Keratinocyte (primary cell): ENCODE measurements around the gene STX19. TPM values are rescaled to one million over a fixed set of nuclear protein-coding genes. Genes with fewer than 3 reads are reported as not detected.

ENCODE experiments used
- DNase-seq: peaks from one replicate; pipeline ENCODE4 v3.0.0-alpha.2; 2011; ENCODE audit warnings: low read depth, missing footprints, low spot score
- FAIRE-seq: peaks from 2 replicates; lab custom pipeline; 2011; peaks lifted over from hg19 to GRCh38; lab: Jason Lieb, UNC
- H2AFZ ChIP-seq: 2 replicates; pipeline ENCODE4 v1.6.0; 2012; ENCODE audit warnings: low read length, control low read depth, inconsistent platforms; ENCODE audit not compliant: control insufficient read depth
- H3K27ac ChIP-seq: 2 replicates; pipeline ENCODE4 v1.5.1; 2011; ENCODE audit warnings: low read length; ENCODE audit not compliant: control insufficient read depth, insufficient read depth
- H3K27me3 ChIP-seq: 3 replicates; pipeline ENCODE4 v1.6.0; 2011; ENCODE audit warnings: low read length; ENCODE audit not compliant: control insufficient read depth, insufficient read depth; ENCODE audit errors: extremely low read depth
- H3K36me3 ChIP-seq, 2 experiments: 2 replicates in 1 of 2; 3 replicates in 1 of 2; pipeline ENCODE4 v1.5.1; 2011; ENCODE audit warnings: low read length in 2 of 2, mild to moderate bottlenecking in 1 of 2; ENCODE audit not compliant: control insufficient read depth in 2 of 2, insufficient read depth in 2 of 2; ENCODE audit errors: extremely low read depth in 1 of 2
- H3K4me1 ChIP-seq: 3 replicates; pipeline ENCODE4 v1.5.1; 2011; ENCODE audit warnings: low read length; ENCODE audit not compliant: control insufficient read depth, insufficient read depth; ENCODE audit errors: extremely low read depth
- H3K4me2 ChIP-seq: 3 replicates; pipeline ENCODE4 v1.6.0; 2011; ENCODE audit warnings: low read depth, low read length; ENCODE audit not compliant: control insufficient read depth, insufficient read depth; ENCODE audit errors: extremely low read depth
- H3K4me3 ChIP-seq, 3 experiments: fragments of 200-600 bp in 1 of 3; sonication (generic) in 1 of 3; 2 replicates in 2 of 3; 3 replicates in 1 of 3; pipeline ENCODE4 v1.5.1; 2011 to 2016; ENCODE audit warnings: low read length in 3 of 3, mild to moderate bottlenecking in 3 of 3, control low read depth in 2 of 3, inconsistent platforms in 1 of 3, low read depth in 1 of 3, mixed read lengths in 1 of 3, mixed run types in 1 of 3, moderate library complexity in 1 of 3; ENCODE audit not compliant: control insufficient read depth in 2 of 3, insufficient read depth in 2 of 3; ENCODE audit errors: extremely low read depth in 1 of 3
- H3K79me2 ChIP-seq: 2 replicates; pipeline ENCODE4 v1.6.0; 2012; ENCODE audit warnings: low read length; ENCODE audit not compliant: control insufficient read depth, insufficient read depth
- H3K9ac ChIP-seq: 3 replicates; pipeline ENCODE4 v1.6.0; 2011; ENCODE audit warnings: low read length; ENCODE audit not compliant: control insufficient read depth, insufficient read depth; ENCODE audit errors: extremely low read depth
- H3K9me1 ChIP-seq: 3 replicates; pipeline ENCODE4 v1.6.0; 2011; ENCODE audit warnings: low read length; ENCODE audit not compliant: control insufficient read depth, insufficient read depth; ENCODE audit errors: extremely low read depth
- H3K9me3 ChIP-seq: 2 replicates; pipeline ENCODE4 v1.5.1; 2012; ENCODE audit warnings: low read depth, low read length; ENCODE audit not compliant: control insufficient read depth
- H4K20me1 ChIP-seq: 3 replicates; pipeline ENCODE4 v1.6.0; 2011; ENCODE audit warnings: low read length; ENCODE audit not compliant: control insufficient read depth, insufficient read depth; ENCODE audit errors: extremely low read depth
- EZH2 ChIP-seq: IDR thresholded peaks from one replicate; pipeline ENCODE4 v1.6.1; 2012; ENCODE audit warnings: inconsistent platforms, mild to moderate bottlenecking, low read length, moderate library complexity
- dilution Hi-C: fragments of 300-500 bp; cut with MboI; formaldehyde crosslinking; loops from one replicate; pipeline ENCODE4 v1.7.0; 2020; ENCODE audit warnings: low sequenced_read_pairs; ENCODE audit not compliant: extremely low pct_ligation_motif_present
- polyA plus RNA-seq, 5 experiments: library from polyadenylated mRNA; depleted of rRNA in 3 of 5; stranded (reverse) in 3 of 5; stranded (forward) in 1 of 5; unstranded in 1 of 5; fragments of >200 nt; gene quantifications; 1 replicate in 1 of 5; 2 replicates in 3 of 5; 3 replicates in 1 of 5; pipeline versions ENCODE4 v1.2.1 to v1.2.3, GENCODE V29; 2011 to 2012; ENCODE audit warnings: missing spikeins in 2 of 5, low read depth in 1 of 5, low replicate concordance in 1 of 5
- TF ChIP-seq, protein P1 (sequence below), 3 experiments: IDR thresholded peaks in 1 of 3; conservative IDR thresholded peaks in 1 of 3; optimal IDR thresholded peaks in 1 of 3; 2 replicates in 2 of 3; 3 replicates in 1 of 3; pipeline versions ENCODE3 to v1.5.1; 2011; ENCODE audit warnings: low read length in 3 of 3, mild to moderate bottlenecking in 3 of 3, moderate library complexity in 2 of 3, control low read depth in 1 of 3, inconsistent platforms in 1 of 3; ENCODE audit not compliant: insufficient read depth in 2 of 3; ENCODE audit errors: extremely low read depth in 1 of 3

STX19 gene
- polyA plus RNA-seq, 1 donor (not counting 4 experiments of a cell fraction or from before 2014, with no cell fraction given), result 0.30 TPM

DNA sequence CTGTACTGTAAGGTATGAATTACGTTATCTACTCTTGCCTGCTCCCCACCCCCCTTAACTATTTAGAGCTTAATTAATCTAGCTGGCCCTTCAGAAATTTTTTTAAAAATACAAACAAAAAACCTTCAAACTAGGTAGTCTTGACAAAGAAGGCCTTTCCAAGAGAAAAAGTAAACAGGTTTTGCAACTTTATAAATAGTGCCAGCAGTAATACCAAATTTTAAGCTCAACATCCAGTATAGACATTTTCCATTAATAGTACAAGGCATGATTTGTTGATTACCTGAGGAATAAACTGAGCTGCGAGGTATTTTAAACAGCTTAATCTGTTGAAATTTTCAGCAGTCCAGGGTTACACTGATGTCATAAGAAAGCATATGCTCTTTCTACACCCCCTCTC lies 20.1 kb downstream of the STX19 start:
- H3K79me2 ChIP-seq, result no peaks in the 10 kb centered on the region
- H2AFZ ChIP-seq, result no peak overlapping the region
- no peaks in the 10 kb centered on the region for H4K20me1 ChIP-seq
- no peak for FAIRE-seq
- H3K4me3 ChIP-seq, result no peak overlapping the region
- dilution Hi-C loops, result no loop called here
- H3K27me3 ChIP-seq, result no peaks in the 10 kb centered on the region
- H3K9me3 ChIP-seq, result no peaks in the 10 kb centered on the region
- no peaks in the 10 kb centered on the region for H3K9me1 ChIP-seq
- no peak for DNase-seq
- no peaks in the 10 kb centered on the region for H3K4me1 ChIP-seq
- H3K9ac ChIP-seq, result no peak overlapping the region
- H3K27ac ChIP-seq, result no peak overlapping the region
- H3K36me3 ChIP-seq, result peaks cover 0 to 1% of the 10 kb centered on the region in 2 experiments
- no peak overlapping the region for H3K4me2 ChIP-seq
- no peak for TF ChIP-seq EZH2
- TF ChIP-seq, protein P1, sequence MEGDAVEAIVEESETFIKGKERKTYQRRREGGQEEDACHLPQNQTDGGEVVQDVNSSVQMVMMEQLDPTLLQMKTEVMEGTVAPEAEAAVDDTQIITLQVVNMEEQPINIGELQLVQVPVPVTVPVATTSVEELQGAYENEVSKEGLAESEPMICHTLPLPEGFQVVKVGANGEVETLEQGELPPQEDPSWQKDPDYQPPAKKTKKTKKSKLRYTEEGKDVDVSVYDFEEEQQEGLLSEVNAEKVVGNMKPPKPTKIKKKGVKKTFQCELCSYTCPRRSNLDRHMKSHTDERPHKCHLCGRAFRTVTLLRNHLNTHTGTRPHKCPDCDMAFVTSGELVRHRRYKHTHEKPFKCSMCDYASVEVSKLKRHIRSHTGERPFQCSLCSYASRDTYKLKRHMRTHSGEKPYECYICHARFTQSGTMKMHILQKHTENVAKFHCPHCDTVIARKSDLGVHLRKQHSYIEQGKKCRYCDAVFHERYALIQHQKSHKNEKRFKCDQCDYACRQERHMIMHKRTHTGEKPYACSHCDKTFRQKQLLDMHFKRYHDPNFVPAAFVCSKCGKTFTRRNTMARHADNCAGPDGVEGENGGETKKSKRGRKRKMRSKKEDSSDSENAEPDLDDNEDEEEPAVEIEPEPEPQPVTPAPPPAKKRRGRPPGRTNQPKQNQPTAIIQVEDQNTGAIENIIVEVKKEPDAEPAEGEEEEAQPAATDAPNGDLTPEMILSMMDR (optimal IDR thresholded peaks at IDR 0.05 in 1 of 3, IDR thresholded peaks at IDR 0.05 in 1 of 3, conservative IDR thresholded peaks at IDR 0.05 in 1 of 3; ENCODE audit: extremely low read depth in 1 of 3, insufficient read depth in 2 of 3, low read length in 3 of 3), result no peak

DNA sequence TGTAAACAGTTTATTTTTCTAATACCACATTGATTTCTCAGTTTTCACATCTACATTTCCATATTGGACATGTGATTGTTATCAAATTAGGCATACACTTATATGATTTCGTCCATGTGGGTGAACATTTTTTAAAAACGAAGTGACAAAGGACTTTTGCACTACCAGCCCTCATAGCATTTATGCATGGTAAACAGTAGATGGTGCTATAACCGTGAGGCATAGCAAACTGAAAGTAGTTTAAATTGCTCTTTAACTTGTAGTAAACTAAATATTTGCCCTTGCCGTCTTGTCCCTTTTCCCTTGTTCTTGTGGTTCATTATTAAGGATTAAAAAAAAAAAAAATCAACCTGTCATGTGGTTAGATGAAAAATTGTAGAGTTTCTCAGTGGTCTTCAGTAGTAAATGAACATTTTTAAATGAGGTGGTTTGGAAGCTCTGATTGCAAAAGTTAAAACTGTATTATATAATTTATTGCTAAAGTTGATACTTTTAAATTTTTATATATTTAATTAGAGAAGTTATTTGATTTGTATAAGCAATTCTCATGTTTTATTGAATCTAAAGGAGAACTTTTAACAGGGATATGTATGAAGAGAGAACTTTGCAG lies 24.0 kb downstream of the STX19 start:
- no peaks in the 10 kb centered on the region for H3K79me2 ChIP-seq
- H3K4me1 ChIP-seq, result no peaks in the 10 kb centered on the region
- no peak overlapping the region for H3K27ac ChIP-seq
- no peaks in the 10 kb centered on the region for H4K20me1 ChIP-seq
- H3K9ac ChIP-seq, result no peak overlapping the region
- H2AFZ ChIP-seq, result peak overlapping the region; percentile 52
- dilution Hi-C loops, result no loop called here
- TF ChIP-seq, protein P1 (optimal IDR thresholded peaks at IDR 0.05 in 1 of 3, IDR thresholded peaks at IDR 0.05 in 1 of 3, conservative IDR thresholded peaks at IDR 0.05 in 1 of 3; ENCODE audit: extremely low read depth in 1 of 3, insufficient read depth in 2 of 3, low read length in 3 of 3), result peak in 2 of 3 experiments; percentile 68
- TF ChIP-seq EZH2, result no peak
- FAIRE-seq, result peak; percentile 77
- no peak overlapping the region for H3K4me3 ChIP-seq
- no peaks in the 10 kb centered on the region for H3K27me3 ChIP-seq
- peak overlapping the region; percentile 30 for H3K4me2 ChIP-seq
- peaks cover 0 to 1% of the 10 kb centered on the region in 2 experiments for H3K36me3 ChIP-seq
- H3K9me1 ChIP-seq, result no peaks in the 10 kb centered on the region
- DNase-seq, result peak; percentile 21
- no peaks in the 10 kb centered on the region for H3K9me3 ChIP-seq
